ENCODE data around the gene AMOT.

- TF ChIP-seq CTCF (IDR thresholded peaks at IDR 0.05): no peak
- no peak for TF ChIP-seq POLR2A (IDR thresholded peaks at IDR 0.05)
- TF ChIP-seq POLR2AphosphoS5 (IDR thresholded peaks at IDR 0.05): no peak
Measured at GRCh38 chrX:112851806-112852205, 11.2 kb upstream of the AMOT start.
